Fibroblast of skin of scalp (primary cell): ENCODE results near the gene OLFM1.
"Not testable (repeated sequence)": the region's sequence is repeated elsewhere in the genome, so short reads cannot be mapped to it uniquely, and the experiment has no call there.

Experiments
- DNase-seq: peaks from one replicate; pipeline ENCODE4 v3.0.0-alpha.2; 2013

OLFM1 gene

GRCh38 chr9:135135929-135136315 lies 48.5 kb downstream of the OLFM1 start:
- no peak for DNase-seq

GRCh38 chr9:135136481-135136880 lies 49.0 kb downstream of the OLFM1 start:
- no peak for DNase-seq

- peak; percentile 43 for DNase-seq
These were observed 49.7 kb downstream of the OLFM1 start for GRCh38 chr9:135136991-135137832.

- DNase-seq = no peak
These were observed 50.8 kb downstream of the OLFM1 start for GRCh38 chr9:135138078-135138855.

- no peak for DNase-seq
These were observed 52.0 kb downstream of the OLFM1 start for GRCh38 chr9:135139366-135139959.

- no peak for DNase-seq
These were observed 53.8 kb downstream of the OLFM1 start for GRCh38 chr9:135141183-135141774.

- DNase-seq = no peak
These were observed 57.2 kb downstream of the OLFM1 start for GRCh38 chr9:135144581-135145170.

- no peak for DNase-seq
These were observed 57.8 kb downstream of the OLFM1 start for GRCh38 chr9:135145312-135145711.

GRCh38 chr9:135146241-135146640 lies 58.8 kb downstream of the OLFM1 start:
- DNase-seq = no peak

- DNase-seq = no peak
These were observed 59.5 kb downstream of the OLFM1 start for GRCh38 chr9:135146766-135147473.

- DNase-seq = no peak
These were observed 60.0 kb downstream of the OLFM1 start for GRCh38 chr9:135147474-135147805.

GRCh38 chr9:135147938-135148337 lies 60.5 kb downstream of the OLFM1 start:
- DNase-seq = no peak

- DNase-seq = no peak
These were observed 60.9 kb downstream of the OLFM1 start for GRCh38 chr9:135148386-135148785.

- not testable (repeated sequence) for DNase-seq
These were observed 62.4 kb downstream of the OLFM1 start for GRCh38 chr9:135149901-135150300.

- no peak for DNase-seq
These were observed 63.5 kb downstream of the OLFM1 start for GRCh38 chr9:135150981-135151380.

- no peak for DNase-seq
These were observed 64.5 kb downstream of the OLFM1 start for GRCh38 chr9:135151757-135152613.

- no peak for DNase-seq
These were observed 65.3 kb downstream of the OLFM1 start for GRCh38 chr9:135152614-135153334.

- DNase-seq = no peak
These were observed 66.7 kb downstream of the OLFM1 start for GRCh38 chr9:135154050-135154615.

GRCh38 chr9:135155396-135155795 lies 67.9 kb downstream of the OLFM1 start:
- no peak for DNase-seq
